Measurements from ENCODE around the gene TMEM135. TPM values are rescaled to one million over a fixed set of nuclear protein-coding genes. Genes with fewer than 3 reads are reported as not detected.
"Not testable (repeated sequence)": the region's sequence is repeated elsewhere in the genome, so short reads cannot be mapped to it uniquely, and the experiment has no call there.

Gene TMEM135
- total RNA-seq, 1 donor from 2014 or later = 38.1 TPM

DNA sequence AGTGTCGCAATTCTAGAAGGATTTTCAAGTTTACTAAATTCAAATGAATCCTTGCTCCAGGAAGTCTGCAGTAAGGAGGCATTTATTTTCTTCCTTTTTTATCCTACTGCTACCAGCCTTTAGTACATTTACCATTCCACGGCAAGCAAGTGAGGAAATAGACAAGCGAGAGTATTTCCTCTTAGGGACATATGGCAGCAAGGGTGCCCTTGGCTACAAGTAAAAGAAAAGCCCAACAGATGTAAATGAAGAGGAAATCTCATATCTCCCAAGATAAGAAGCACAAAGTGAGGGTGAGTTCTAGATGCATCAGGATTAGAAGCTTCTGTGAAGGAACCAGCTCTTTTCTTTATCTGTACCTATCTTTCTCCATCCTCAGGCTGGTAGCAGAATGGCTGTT, 44.7 kb upstream of the TMEM135 start:
- Mint-ChIP-seq H3K9me3 (ENCODE audit: unreplicated experiment) (peaks cover 2% of the 10 kb centered on the region), H3K4me1 (ENCODE audit: low read depth, unreplicated experiment) (peaks cover 7% of the 10 kb centered on the region), H3K36me3 (ENCODE audit: unreplicated experiment) (no peaks in the 10 kb centered on the region), H3K27me3 (ENCODE audit: unreplicated experiment) (no peaks in the 10 kb centered on the region), H3K4me3 (ENCODE audit: unreplicated experiment) (no peak overlapping the region), H3K27ac (ENCODE audit: unreplicated experiment) (peak overlapping the region; percentile 12)
- TF ChIP-seq, protein P1, sequence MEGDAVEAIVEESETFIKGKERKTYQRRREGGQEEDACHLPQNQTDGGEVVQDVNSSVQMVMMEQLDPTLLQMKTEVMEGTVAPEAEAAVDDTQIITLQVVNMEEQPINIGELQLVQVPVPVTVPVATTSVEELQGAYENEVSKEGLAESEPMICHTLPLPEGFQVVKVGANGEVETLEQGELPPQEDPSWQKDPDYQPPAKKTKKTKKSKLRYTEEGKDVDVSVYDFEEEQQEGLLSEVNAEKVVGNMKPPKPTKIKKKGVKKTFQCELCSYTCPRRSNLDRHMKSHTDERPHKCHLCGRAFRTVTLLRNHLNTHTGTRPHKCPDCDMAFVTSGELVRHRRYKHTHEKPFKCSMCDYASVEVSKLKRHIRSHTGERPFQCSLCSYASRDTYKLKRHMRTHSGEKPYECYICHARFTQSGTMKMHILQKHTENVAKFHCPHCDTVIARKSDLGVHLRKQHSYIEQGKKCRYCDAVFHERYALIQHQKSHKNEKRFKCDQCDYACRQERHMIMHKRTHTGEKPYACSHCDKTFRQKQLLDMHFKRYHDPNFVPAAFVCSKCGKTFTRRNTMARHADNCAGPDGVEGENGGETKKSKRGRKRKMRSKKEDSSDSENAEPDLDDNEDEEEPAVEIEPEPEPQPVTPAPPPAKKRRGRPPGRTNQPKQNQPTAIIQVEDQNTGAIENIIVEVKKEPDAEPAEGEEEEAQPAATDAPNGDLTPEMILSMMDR (IDR thresholded peaks at IDR 0.05; ENCODE audit: partially characterized antibody, unreplicated experiment) = no peak
- DNase-seq = no peak

DNA sequence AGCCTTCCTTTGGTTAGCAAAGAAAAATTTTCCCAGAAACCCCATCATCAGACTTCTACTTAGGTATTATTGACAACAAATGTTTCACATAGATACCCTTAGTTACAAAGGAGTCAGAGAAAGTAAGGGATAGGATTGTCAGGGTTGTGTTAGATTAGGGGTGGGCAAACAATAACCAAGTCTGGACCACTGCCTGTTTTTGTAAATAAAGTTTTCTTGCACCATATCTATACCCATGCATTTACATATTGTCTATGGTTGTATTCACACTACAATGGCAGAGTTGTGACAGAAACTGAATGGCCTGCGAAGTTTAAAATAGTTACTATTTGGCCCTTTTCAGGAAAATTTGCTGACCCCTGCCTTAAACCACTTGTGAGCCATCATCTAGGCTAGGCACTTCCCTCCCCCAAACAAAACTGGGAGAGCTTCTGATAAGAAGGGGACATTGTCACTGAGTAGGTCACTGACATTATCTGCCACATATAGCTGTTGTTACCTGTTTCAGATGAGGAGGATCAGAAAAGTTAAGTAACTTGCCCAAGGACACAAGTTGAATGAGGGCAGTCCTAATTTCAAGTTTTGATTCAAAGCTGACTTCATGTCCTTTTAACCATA, 40.7 kb upstream of the TMEM135 start:
- Mint-ChIP-seq H3K27me3 (ENCODE audit: unreplicated experiment) (no peaks in the 10 kb centered on the region), H3K4me1 (ENCODE audit: low read depth, unreplicated experiment) (peaks cover 2% of the 10 kb centered on the region), H3K27ac (ENCODE audit: unreplicated experiment) (no peak overlapping the region), H3K36me3 (ENCODE audit: unreplicated experiment) (no peaks in the 10 kb centered on the region), H3K9me3 (ENCODE audit: unreplicated experiment) (no peaks in the 10 kb centered on the region), H3K4me3 (ENCODE audit: unreplicated experiment) (no peak overlapping the region)
- DNase-seq = no peak
- TF ChIP-seq, protein P1 (IDR thresholded peaks at IDR 0.05; ENCODE audit: partially characterized antibody, unreplicated experiment) = no peak

DNA sequence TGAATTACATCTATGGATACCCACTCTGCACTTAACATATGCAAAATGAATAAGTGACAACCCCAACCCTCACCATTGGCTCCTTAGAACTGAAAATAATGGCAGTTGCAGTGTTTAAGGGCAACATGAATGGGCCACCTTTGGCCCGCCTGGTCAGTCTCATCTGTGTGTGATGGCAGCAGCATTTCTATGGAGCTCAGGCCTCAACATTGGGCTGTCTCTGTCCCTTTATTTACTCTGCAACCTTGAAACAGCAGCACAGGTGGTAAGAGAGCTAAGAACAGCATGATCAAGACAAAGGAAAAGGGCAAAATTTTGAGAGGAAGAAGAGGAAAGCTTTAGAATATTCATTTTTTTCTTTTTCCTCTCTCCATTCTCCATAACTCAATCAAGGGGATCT, 38.3 kb upstream of the TMEM135 start:
- no peak for DNase-seq
- Mint-ChIP-seq H3K36me3 (ENCODE audit: unreplicated experiment) (no peaks in the 10 kb centered on the region), H3K4me1 (ENCODE audit: low read depth, unreplicated experiment) (no peaks in the 10 kb centered on the region), H3K27ac (ENCODE audit: unreplicated experiment) (no peak overlapping the region), H3K27me3 (ENCODE audit: unreplicated experiment) (peaks cover 2% of the 10 kb centered on the region), H3K4me3 (ENCODE audit: unreplicated experiment) (no peak overlapping the region), H3K9me3 (ENCODE audit: unreplicated experiment) (no peaks in the 10 kb centered on the region)
- TF ChIP-seq, protein P1 (IDR thresholded peaks at IDR 0.05; ENCODE audit: partially characterized antibody, unreplicated experiment) = no peak

DNA sequence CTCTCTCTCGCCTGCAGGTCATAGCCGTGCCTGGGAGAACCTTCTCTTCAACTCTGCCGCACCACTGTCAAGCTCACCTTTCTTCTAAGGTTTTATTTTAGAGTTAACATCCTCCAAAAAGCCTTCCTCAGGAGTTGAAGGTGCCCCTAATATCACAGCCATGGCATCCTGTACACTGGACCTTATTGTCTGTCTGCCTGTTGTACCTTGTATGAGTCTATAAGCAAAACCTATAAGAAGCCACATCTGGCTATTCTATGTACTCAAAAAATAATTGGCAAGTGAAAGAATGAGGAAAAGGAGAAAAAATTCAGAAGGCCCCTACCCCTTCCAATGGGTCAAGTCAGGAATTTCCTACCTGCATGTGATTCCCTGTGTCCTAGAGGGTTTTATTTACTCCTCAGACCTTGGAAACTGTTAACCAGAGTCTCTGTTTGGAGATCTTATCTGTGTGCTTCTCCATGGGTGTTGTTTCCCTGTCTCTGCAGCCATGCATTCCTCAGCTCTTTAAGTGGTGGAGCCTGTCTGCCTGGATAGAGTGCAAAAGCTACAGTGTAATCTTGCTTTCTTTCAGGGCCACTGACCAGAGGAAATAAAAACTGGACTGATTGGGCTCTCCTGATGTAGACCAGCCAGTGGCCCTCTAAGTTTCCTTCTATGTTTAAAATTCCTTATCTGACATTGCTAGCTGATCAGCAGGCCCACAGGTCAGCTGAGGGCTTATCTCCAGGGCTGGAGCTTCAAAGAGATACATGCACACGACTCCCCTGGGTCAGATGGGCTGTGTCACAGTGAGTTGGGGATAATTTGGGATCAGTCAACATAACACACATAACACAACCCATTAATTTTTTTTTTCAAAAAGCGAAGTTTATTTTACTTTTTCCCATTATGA, 37.6 kb upstream of the TMEM135 start:
- Mint-ChIP-seq H3K4me3 (ENCODE audit: unreplicated experiment) (no peak overlapping the region), H3K27me3 (ENCODE audit: unreplicated experiment) (peaks cover 2% of the 10 kb centered on the region), H3K4me1 (ENCODE audit: low read depth, unreplicated experiment) (no peaks in the 10 kb centered on the region), H3K27ac (ENCODE audit: unreplicated experiment) (no peak overlapping the region), H3K9me3 (ENCODE audit: unreplicated experiment) (no peaks in the 10 kb centered on the region), H3K36me3 (ENCODE audit: unreplicated experiment) (no peaks in the 10 kb centered on the region)
- TF ChIP-seq, protein P1 (IDR thresholded peaks at IDR 0.05; ENCODE audit: partially characterized antibody, unreplicated experiment) = no peak
- DNase-seq = no peak

DNA sequence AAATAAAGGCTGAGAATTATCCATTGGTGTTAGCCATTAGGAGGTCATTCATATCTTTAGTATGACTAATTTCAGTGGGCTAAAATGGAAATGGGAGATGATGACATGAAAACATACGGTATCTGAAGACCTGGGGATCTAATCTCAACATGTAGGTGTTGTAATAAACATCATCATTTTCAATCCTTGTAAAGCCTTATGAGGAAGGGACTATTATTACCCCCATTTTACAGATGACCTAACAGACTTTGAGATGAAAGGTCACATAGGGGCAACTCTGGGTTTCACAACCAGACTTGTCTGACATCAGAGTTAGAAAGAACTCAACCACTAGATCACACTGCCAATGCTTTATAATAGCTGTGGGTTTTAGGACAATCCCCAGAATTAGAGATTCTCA, 34.8 kb upstream of the TMEM135 start:
- no peaks in the 10 kb centered on the region for H3K36me3 Mint-ChIP-seq (ENCODE audit: unreplicated experiment)
- no peak for DNase-seq
- TF ChIP-seq, protein P1 (IDR thresholded peaks at IDR 0.05; ENCODE audit: partially characterized antibody, unreplicated experiment) = no peak
- H3K4me3 Mint-ChIP-seq (ENCODE audit: unreplicated experiment) = no peak overlapping the region
- no peaks in the 10 kb centered on the region for H3K9me3 Mint-ChIP-seq (ENCODE audit: unreplicated experiment)
- H3K4me1 Mint-ChIP-seq (ENCODE audit: low read depth, unreplicated experiment) = no peaks in the 10 kb centered on the region
- peaks cover 2% of the 10 kb centered on the region for H3K27me3 Mint-ChIP-seq (ENCODE audit: unreplicated experiment)
- no peak overlapping the region for H3K27ac Mint-ChIP-seq (ENCODE audit: unreplicated experiment)

DNA sequence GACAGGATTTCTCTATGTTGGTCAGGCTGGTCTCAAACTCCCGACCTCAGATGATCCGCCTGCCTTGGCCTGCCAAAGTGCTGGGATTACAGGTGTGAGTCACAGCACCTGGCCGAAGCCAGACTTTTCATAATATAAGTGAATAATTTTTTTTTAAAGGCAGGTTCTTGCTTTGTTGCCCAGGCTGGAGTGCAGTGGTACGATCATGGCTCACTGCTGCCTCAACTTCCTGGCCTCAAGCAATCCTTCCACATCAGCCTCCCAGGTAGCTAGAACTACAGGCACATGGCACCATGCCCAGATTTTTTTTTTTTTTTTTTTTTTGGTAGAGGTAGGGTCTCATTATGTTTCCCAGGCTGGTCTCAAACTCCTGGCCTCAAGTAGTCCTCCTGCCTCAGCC, 33.5 kb upstream of the TMEM135 start:
- H3K27me3 Mint-ChIP-seq (ENCODE audit: unreplicated experiment); H3K27ac Mint-ChIP-seq (ENCODE audit: unreplicated experiment); H3K4me3 Mint-ChIP-seq (ENCODE audit: unreplicated experiment); DNase-seq; H3K4me1 Mint-ChIP-seq (ENCODE audit: low read depth, unreplicated experiment); H3K36me3 Mint-ChIP-seq (ENCODE audit: unreplicated experiment); H3K9me3 Mint-ChIP-seq (ENCODE audit: unreplicated experiment): not testable (repeated sequence)
